Smooth muscle cell (in vitro differentiated cells): ENCODE measurements around the gene ATP6V0C. TPM values are rescaled to one million over a fixed set of nuclear protein-coding genes. Genes with fewer than 3 reads are reported as not detected.
"Not testable (repeated sequence)": the region's sequence is repeated elsewhere in the genome, so short reads cannot be mapped to it uniquely, and the experiment has no call there.

Experiments used
- DNase-seq: peaks from one replicate; lab custom pipeline; 2025; ENCODE audit not compliant: unreplicated experiment; lab: John Stamatoyannopoulos, UW
- H2AFZ ChIP-seq: fragments of 200-600 bp; sonication (generic); 2 replicates; pipeline ENCODE4 v1.6.0; 2016; ENCODE audit warnings: antibody characterized with exemption, low read depth, mild to moderate bottlenecking
- H3F3A ChIP-seq: fragments of 200-600 bp; sonication (generic); 2 replicates; pipeline ENCODE4 v1.6.0; 2017; ENCODE audit warnings: antibody characterized with exemption, low read depth
- H3K27ac ChIP-seq: fragments of 200-600 bp; sonication (generic); 2 replicates; pipeline ENCODE4 v1.5.1; 2016; ENCODE audit warnings: low read depth, mild to moderate bottlenecking
- H3K27me3 ChIP-seq: fragments of 200-600 bp; sonication (generic); 2 replicates; pipeline ENCODE4 v1.6.1; 2016; ENCODE audit warnings: low read depth, mild to moderate bottlenecking
- H3K36me3 ChIP-seq: fragments of 200-600 bp; sonication (generic); 2 replicates; pipeline ENCODE4 v1.5.1; 2016; ENCODE audit warnings: low read depth
- H3K4me1 ChIP-seq: fragments of 200-600 bp; sonication (generic); 2 replicates; pipeline ENCODE4 v1.5.1; 2016; ENCODE audit warnings: low read depth
- H3K4me2 ChIP-seq: fragments of 200-600 bp; sonication (generic); 2 replicates; pipeline ENCODE4 v1.6.0; 2016; ENCODE audit warnings: mild to moderate bottlenecking
- H3K4me3 ChIP-seq: fragments of 200-600 bp; sonication (generic); 2 replicates; pipeline ENCODE4 v1.5.1; 2016; ENCODE audit warnings: mild to moderate bottlenecking
- H3K79me2 ChIP-seq: fragments of 200-600 bp; sonication (generic); 2 replicates; pipeline ENCODE4 v1.6.0; 2016; ENCODE audit warnings: low read depth, mild to moderate bottlenecking
- H3K9ac ChIP-seq: fragments of 200-600 bp; sonication (generic); 2 replicates; pipeline ENCODE4 v1.6.0; 2016; ENCODE audit warnings: low read depth
- H3K9me3 ChIP-seq: fragments of 200-600 bp; sonication (generic); replicated peaks from 2 replicates; pipeline ENCODE4 v1.5.1; 2016; ENCODE audit warnings: low read depth
- H4K20me1 ChIP-seq: fragments of 200-600 bp; sonication (generic); 2 replicates; pipeline ENCODE4 v1.6.0; 2016; ENCODE audit warnings: low read depth
- WGBS: methylation state at CpG from one replicate; pipeline ENCODE4 v1.1.7; 2016; ENCODE audit warnings: low lambda C conversion rate; 5-methylcytosine and 5-hydroxymethylcytosine counted together
- polyA plus RNA-seq: library from polyadenylated mRNA; unstranded; fragments of >200 nt; fragmentation: Nextera tagmentation; extraction: Ambion mirVana; gene quantifications from 2 replicates; pipeline ENCODE4 v1.2.1, GENCODE V29; 2016
- total RNA-seq: library from RNA; depleted of rRNA; stranded (reverse); fragments of >200 nt; gene quantifications from 2 replicates; pipeline ENCODE4 v1.2.3, GENCODE V29; 2014
- TF ChIP-seq, protein P1 (sequence below): fragments of 200-600 bp; sonication (generic); IDR thresholded peaks from 2 replicates; pipeline ENCODE4 v1.5.1; 2017; ENCODE audit warnings: borderline replicate concordance, mild to moderate bottlenecking, antibody characterized with exemption; ENCODE audit not compliant: insufficient read depth, poor library complexity, severe bottlenecking

Gene ATP6V0C
- total and polyA plus RNA-seq, 2 experiments from 2014 or later: 99.2 to 207 TPM

DNA sequence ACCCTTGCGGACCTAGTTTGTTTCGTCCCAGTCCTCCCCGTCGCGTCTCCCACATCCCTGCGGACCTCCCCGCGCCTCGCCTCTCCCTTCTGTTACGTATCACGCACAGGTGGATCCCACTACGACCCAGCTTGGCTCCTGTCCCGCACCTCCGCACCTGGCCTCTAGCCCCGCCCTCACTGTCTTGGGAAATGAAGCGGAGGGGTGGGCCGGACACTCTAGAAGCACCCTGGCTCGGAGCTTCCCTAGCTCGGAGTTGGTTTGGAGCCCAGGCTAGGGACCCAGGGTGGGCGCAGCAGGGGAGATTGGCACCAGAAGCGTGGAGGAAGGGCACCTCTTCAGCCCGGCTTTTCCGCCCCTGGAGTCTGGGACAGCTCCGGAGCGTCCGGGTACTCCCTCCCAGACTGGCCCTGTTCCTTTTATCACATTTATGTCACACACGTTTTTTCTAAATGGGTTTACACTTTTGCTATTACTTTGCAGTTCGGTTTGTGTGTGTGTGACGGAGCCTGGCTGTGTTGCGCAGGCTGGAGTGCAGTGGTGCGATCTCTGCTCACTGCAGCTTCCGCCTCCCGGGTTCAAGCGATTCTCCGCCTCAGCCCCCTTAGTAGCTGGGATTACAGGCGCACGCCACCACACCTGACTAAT lies 18.9 kb downstream of the ATP6V0C start:
- no peaks in the 10 kb centered on the region for H3K27me3 ChIP-seq
- no peak for DNase-seq
- H2AFZ ChIP-seq: no peak overlapping the region
- peaks cover 15% of the 10 kb centered on the region for H3F3A ChIP-seq
- peak overlapping the region; percentile 93 for H3K4me2 ChIP-seq
- H4K20me1 ChIP-seq: no peaks in the 10 kb centered on the region
- H3K9me3 ChIP-seq: no peaks in the 10 kb centered on the region
- TF ChIP-seq, protein P1, sequence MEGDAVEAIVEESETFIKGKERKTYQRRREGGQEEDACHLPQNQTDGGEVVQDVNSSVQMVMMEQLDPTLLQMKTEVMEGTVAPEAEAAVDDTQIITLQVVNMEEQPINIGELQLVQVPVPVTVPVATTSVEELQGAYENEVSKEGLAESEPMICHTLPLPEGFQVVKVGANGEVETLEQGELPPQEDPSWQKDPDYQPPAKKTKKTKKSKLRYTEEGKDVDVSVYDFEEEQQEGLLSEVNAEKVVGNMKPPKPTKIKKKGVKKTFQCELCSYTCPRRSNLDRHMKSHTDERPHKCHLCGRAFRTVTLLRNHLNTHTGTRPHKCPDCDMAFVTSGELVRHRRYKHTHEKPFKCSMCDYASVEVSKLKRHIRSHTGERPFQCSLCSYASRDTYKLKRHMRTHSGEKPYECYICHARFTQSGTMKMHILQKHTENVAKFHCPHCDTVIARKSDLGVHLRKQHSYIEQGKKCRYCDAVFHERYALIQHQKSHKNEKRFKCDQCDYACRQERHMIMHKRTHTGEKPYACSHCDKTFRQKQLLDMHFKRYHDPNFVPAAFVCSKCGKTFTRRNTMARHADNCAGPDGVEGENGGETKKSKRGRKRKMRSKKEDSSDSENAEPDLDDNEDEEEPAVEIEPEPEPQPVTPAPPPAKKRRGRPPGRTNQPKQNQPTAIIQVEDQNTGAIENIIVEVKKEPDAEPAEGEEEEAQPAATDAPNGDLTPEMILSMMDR: no peak
- peak overlapping the region; percentile 61 for H3K27ac ChIP-seq
- peak overlapping the region; percentile 65 for H3K4me3 ChIP-seq
- WGBS: 4% methylated on average over 37 of the region's 37 CpGs
- peak overlapping the region; percentile 61 for H3K9ac ChIP-seq
- peaks cover 6% of the 10 kb centered on the region for H3K4me1 ChIP-seq
- no peaks in the 10 kb centered on the region for H3K36me3 ChIP-seq
- no peaks in the 10 kb centered on the region for H3K79me2 ChIP-seq

DNA sequence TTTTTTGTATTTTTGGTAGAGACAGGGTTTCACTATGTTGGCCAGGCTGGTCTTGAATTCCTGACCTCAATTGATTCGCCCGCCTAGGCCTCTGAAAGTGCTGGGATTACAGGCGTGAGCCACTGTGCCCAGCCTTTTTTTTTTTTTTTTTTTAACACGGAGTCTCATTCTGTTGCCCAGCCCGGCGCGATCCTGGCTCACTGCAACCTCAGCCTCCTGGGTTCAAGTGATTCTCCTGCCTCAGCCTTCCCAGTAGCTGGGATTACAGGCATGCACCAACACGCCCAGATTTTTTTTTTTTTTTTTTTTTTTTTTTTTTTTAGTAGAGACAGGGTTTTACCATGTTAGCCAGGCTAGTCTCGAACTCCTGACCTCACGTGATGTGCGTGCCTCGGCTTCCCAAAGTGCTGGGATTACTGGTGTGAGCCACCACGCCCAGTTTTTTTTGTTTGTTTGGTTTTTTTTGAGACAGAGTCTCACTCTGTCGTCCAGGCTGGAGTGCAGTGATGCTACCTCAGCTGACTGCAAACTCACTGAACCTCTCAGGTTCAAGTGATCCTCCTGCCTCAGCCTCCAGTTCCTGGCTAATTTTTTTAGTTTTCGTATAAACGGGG lies 19.5 kb downstream of the ATP6V0C start:
- not testable (repeated sequence) for H3K9me3 ChIP-seq, H4K20me1 ChIP-seq, H3K36me3 ChIP-seq, H2AFZ ChIP-seq, H3K4me1 ChIP-seq, DNase-seq, H3K9ac ChIP-seq, H3K27me3 ChIP-seq, H3K79me2 ChIP-seq
- H3K4me2 ChIP-seq: peak overlapping the region; percentile 93
- WGBS: 61% methylated on average over 15 of the region's 16 CpGs
- peak overlapping the region; percentile 61 for H3K27ac ChIP-seq
- peaks cover 15% of the 10 kb centered on the region for H3F3A ChIP-seq
- H3K4me3 ChIP-seq: peak overlapping the region; percentile 65

DNA sequence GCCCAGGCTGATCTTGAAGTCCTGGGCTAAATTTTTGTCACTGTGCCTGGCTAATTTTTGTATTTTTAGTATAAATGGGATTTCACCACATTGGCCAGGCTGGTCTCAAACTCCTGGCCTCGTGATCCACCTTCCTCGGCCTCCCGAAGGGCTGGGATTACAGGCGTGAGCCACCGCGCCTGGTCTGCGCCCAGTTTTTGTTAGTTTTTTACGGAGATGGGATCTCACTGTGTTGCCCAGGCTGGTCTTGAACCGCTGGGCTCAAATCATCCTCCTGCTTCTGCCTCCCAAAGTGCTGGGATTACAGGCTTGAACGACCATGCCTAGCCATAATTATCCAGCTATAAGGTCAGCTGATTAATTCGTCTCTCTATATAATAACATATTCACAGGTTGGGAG lies 20.2 kb downstream of the ATP6V0C start:
- 95% methylated on average over 11 of the region's 11 CpGs for WGBS
- Histone ChIP-seq H3K36me3 (no peaks in the 10 kb centered on the region), H3K9me3 (no peaks in the 10 kb centered on the region), H3K4me2 (no peak overlapping the region), H3K79me2 (peaks cover 5% of the 10 kb centered on the region), H3K27ac (no peak overlapping the region), H3K4me1 (peaks cover 6% of the 10 kb centered on the region), H4K20me1 (peaks cover 5% of the 10 kb centered on the region), H3K27me3 (no peaks in the 10 kb centered on the region), H2AFZ (no peak overlapping the region), H3K4me3 (no peak overlapping the region), H3F3A (peaks cover 15% of the 10 kb centered on the region), H3K9ac (no peak overlapping the region)
- DNase-seq: no peak
- TF ChIP-seq, protein P1: no peak

DNA sequence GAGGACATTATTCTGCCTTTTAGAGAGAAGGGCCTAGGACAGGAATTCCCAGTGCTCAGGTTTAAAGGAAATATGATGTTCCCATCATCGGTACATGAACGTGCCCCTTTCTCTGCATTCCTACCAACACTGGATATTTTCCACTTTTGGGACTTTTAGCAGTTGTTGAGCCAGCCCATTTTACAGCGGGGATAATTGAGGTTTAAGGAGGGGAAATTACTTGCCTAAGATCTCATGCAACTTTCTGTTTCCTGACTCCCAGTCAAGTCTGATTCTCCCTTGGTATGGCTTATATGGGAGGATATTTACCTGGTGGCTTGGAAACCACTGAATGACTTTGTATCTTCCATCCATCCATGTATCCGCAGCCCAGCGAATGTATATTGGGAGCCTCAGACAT lies 20.6 kb downstream of the ATP6V0C start:
- not testable (repeated sequence) for DNase-seq, H3K9ac ChIP-seq, H3K4me2 ChIP-seq, H2AFZ ChIP-seq, H3K27me3 ChIP-seq, H3K27ac ChIP-seq, H3K4me3 ChIP-seq, H3K4me1 ChIP-seq, H4K20me1 ChIP-seq, H3K79me2 ChIP-seq, H3K36me3 ChIP-seq, H3K9me3 ChIP-seq
- WGBS: 94% methylated on average over 5 of the region's 5 CpGs
- peaks cover 15% of the 10 kb centered on the region for H3F3A ChIP-seq
